ENCODE results near the gene GRIK4. TPM values are rescaled to one million over a fixed set of nuclear protein-coding genes. Genes with fewer than 3 reads are reported as not detected.
A peak's percentile ranks its signal among the peaks of the same experiment; 100 is the strongest.

Gene GRIK4, protein sequence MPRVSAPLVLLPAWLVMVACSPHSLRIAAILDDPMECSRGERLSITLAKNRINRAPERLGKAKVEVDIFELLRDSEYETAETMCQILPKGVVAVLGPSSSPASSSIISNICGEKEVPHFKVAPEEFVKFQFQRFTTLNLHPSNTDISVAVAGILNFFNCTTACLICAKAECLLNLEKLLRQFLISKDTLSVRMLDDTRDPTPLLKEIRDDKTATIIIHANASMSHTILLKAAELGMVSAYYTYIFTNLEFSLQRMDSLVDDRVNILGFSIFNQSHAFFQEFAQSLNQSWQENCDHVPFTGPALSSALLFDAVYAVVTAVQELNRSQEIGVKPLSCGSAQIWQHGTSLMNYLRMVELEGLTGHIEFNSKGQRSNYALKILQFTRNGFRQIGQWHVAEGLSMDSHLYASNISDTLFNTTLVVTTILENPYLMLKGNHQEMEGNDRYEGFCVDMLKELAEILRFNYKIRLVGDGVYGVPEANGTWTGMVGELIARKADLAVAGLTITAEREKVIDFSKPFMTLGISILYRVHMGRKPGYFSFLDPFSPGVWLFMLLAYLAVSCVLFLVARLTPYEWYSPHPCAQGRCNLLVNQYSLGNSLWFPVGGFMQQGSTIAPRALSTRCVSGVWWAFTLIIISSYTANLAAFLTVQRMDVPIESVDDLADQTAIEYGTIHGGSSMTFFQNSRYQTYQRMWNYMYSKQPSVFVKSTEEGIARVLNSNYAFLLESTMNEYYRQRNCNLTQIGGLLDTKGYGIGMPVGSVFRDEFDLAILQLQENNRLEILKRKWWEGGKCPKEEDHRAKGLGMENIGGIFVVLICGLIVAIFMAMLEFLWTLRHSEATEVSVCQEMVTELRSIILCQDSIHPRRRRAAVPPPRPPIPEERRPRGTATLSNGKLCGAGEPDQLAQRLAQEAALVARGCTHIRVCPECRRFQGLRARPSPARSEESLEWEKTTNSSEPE
- polyA plus RNA-seq (2012; ENCODE audit: insufficient read length, low read depth): 0.10 TPM

DNA sequence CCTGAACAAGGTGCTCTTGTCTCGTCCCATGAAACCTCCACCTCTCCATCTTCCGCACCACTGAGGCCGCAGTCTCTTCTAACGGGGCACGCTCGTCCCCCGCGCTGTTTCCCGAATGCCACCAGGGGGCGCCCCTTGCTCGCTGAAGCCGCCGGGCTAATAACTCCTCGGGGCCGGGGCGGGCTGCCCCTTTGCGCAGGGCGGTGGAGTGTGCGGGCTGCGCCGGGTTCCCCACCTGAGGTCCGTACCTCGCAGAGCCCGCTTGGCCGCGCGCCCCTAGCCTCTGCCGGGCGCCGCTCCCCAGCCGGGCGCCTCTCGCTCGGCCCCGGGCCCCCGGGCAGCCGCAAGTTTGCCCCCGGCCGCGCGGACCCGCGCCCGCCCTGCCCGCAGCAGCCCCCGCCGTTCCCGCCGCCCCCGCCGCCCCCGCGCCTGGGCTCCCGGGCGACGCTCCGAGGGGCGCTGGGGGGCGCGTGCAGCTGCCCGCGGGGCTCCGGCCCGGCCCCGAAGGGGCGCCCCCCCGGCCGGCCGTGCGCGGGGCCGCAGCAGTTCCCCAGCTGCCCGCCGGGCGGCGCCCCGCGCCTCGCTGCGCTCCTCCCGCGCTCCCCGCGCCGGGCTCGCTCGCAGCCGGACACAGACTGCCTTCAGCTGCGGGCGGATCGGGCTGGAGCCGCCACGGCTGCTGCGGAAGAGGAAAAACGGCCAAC, at the start of gene GRIK4:
TSS of gene GRIK4 (plus strand) at position 633 of the 704 bp plus-strand sequence. CDS start 148,571 bp downstream, outside the sequence.
- TF ChIP-seq FOXP2 (optimal IDR thresholded peaks at IDR 0.05; ENCODE audit: borderline replicate concordance, extremely low read depth, extremely low read length, insufficient read depth) (peak; percentile 54), TAF1 (IDR thresholded peaks at IDR 0.05; ENCODE audit: borderline replicate concordance, insufficient read depth, low read length) (no peak), POLR2AphosphoS5 (IDR thresholded peaks at IDR 0.05; ENCODE audit: low read depth, low read length) (no peak)

DNA sequence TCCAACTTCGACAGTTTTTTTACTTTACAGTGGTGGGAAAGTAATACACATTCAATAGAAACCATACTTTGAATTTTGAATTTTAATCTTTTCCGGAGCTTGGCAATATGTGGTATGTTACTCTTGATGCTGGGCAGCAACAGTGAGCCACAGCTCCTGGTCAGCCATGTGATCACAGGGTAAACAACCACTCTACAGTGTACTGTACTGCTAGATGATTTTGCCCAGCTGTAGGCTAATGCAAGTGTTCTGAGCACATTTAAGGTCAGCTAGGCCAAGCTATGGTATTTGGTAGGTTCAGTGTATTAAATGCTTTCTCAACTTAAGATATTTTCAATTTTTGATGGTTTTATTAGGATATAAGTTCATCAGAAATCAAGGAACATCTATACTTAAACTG, 48.7 kb upstream of the GRIK4 start:
- no peak for TF ChIP-seq FOXP2 (optimal IDR thresholded peaks at IDR 0.05; ENCODE audit: borderline replicate concordance, extremely low read depth, extremely low read length, insufficient read depth)
- TF ChIP-seq, protein P1, sequence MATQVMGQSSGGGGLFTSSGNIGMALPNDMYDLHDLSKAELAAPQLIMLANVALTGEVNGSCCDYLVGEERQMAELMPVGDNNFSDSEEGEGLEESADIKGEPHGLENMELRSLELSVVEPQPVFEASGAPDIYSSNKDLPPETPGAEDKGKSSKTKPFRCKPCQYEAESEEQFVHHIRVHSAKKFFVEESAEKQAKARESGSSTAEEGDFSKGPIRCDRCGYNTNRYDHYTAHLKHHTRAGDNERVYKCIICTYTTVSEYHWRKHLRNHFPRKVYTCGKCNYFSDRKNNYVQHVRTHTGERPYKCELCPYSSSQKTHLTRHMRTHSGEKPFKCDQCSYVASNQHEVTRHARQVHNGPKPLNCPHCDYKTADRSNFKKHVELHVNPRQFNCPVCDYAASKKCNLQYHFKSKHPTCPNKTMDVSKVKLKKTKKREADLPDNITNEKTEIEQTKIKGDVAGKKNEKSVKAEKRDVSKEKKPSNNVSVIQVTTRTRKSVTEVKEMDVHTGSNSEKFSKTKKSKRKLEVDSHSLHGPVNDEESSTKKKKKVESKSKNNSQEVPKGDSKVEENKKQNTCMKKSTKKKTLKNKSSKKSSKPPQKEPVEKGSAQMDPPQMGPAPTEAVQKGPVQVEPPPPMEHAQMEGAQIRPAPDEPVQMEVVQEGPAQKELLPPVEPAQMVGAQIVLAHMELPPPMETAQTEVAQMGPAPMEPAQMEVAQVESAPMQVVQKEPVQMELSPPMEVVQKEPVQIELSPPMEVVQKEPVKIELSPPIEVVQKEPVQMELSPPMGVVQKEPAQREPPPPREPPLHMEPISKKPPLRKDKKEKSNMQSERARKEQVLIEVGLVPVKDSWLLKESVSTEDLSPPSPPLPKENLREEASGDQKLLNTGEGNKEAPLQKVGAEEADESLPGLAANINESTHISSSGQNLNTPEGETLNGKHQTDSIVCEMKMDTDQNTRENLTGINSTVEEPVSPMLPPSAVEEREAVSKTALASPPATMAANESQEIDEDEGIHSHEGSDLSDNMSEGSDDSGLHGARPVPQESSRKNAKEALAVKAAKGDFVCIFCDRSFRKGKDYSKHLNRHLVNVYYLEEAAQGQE (IDR thresholded peaks at IDR 0.05; ENCODE audit: insufficient read depth in 1 of 2, low read depth in 2 of 2, low read length in 2 of 2): no peak

DNA sequence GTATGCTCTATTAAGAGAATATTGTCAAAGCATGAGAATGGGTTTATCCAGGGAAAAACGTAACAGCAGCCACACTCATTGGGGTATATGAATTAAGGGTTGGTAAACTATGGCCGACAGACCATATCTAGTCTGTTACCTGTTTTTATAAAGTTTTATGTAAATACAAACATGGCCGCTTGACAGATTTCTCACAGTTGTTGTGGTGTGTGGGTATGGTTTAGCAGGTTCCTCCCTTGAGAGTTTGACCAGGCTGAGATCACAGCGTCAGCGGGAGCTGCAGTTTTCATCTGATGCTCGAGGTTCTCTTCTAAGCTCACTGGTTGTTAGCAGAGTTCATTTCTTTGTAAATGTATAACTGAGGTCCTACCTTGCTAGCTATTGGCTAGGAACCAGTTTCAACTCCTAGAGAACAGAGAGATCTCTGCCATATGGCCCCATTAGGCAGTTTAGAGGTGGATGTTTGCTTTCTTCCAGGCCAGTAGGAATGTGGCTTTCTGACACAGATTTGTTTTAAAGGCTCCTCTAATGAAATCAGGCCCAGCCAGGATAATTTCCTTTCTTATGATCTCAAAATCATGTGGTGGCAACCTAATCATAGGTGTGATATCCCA, 45.5 kb upstream of the GRIK4 start:
- TF ChIP-seq TAF1 (IDR thresholded peaks at IDR 0.05; ENCODE audit: borderline replicate concordance, insufficient read depth, low read length) (no peak), POLR2AphosphoS5 (IDR thresholded peaks at IDR 0.05; ENCODE audit: low read depth, low read length) (no peak), SIN3A (IDR thresholded peaks at IDR 0.05; ENCODE audit: borderline replicate concordance, insufficient read depth, low read length) (no peak), FOXP2 (optimal IDR thresholded peaks at IDR 0.05; ENCODE audit: borderline replicate concordance, extremely low read depth, extremely low read length, insufficient read depth) (no peak)
- TF ChIP-seq, protein P1 (IDR thresholded peaks at IDR 0.05; ENCODE audit: insufficient read depth in 1 of 2, low read depth in 2 of 2, low read length in 2 of 2): no peak

DNA sequence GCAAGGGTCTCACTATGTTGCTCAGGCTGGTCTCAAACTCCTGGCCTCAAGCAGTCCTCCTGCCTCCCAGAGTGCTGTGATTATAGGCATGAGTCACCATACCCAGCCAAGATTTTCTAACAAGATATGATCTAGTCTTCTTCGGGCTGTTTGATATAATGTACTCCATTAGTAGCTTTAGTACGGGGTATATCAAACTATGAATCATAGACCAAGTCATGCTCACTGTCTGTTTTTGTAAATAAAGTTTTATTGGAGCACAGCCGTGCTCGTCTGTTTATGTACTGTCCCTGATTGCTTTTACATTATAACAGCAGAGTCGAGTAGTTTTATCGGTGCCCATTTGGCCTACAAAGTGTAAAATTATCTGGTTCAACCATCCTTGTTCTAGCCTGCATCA, 43.9 kb upstream of the GRIK4 start:
- TF ChIP-seq TAF1 (IDR thresholded peaks at IDR 0.05; ENCODE audit: borderline replicate concordance, insufficient read depth, low read length) (no peak), SIN3A (IDR thresholded peaks at IDR 0.05; ENCODE audit: borderline replicate concordance, insufficient read depth, low read length) (no peak), FOXP2 (optimal IDR thresholded peaks at IDR 0.05; ENCODE audit: borderline replicate concordance, extremely low read depth, extremely low read length, insufficient read depth) (no peak), POLR2AphosphoS5 (IDR thresholded peaks at IDR 0.05; ENCODE audit: low read depth, low read length) (no peak)
- TF ChIP-seq, protein P1 (IDR thresholded peaks at IDR 0.05; ENCODE audit: insufficient read depth in 1 of 2, low read depth in 2 of 2, low read length in 2 of 2): no peak

DNA sequence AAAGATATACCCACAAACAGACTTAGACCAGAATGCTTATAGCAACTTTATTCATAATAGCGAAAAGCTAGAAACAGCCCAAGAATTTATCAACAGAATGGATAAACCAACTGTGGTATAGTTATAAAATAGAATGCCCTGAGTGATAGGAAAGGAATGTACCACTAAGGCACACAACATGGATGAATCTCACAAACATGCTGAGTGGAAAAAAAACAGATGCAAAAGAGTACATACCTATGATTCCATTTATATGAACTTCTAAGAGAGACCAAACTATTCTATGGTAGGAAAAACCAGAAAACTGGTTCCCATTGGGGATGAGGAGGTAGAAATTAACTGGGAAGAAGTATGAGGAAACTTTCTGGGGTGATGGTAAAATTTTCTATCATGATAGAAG, 40.4 kb upstream of the GRIK4 start:
- TF ChIP-seq, protein P1 (IDR thresholded peaks at IDR 0.05; ENCODE audit: insufficient read depth in 1 of 2, low read depth in 2 of 2, low read length in 2 of 2): no peak
- TF ChIP-seq POLR2AphosphoS5 (IDR thresholded peaks at IDR 0.05; ENCODE audit: low read depth, low read length) (no peak), SIN3A (IDR thresholded peaks at IDR 0.05; ENCODE audit: borderline replicate concordance, insufficient read depth, low read length) (no peak), TAF1 (IDR thresholded peaks at IDR 0.05; ENCODE audit: borderline replicate concordance, insufficient read depth, low read length) (no peak), FOXP2 (optimal IDR thresholded peaks at IDR 0.05; ENCODE audit: borderline replicate concordance, extremely low read depth, extremely low read length, insufficient read depth) (no peak)

Measured in PFSK-1 (cell line).